Measurements from ENCODE around the gene DR1.
"Not testable (repeated sequence)": the region's sequence is repeated elsewhere in the genome, so short reads cannot be mapped to it uniquely, and the experiment has no call there.

The DR1 gene

GRCh38 chr1:93353286-93353685 is 7.6 kb downstream of the DR1 start:
- Histone ChIP-seq H3K9me3 (ENCODE audit: control insufficient read depth, low read length) (no peaks in the 10 kb centered on the region), H3K4me1 (ENCODE audit: control insufficient read depth, insufficient read depth, low read length, poor library complexity, severe bottlenecking) (no peaks in the 10 kb centered on the region), H3K36me3 (ENCODE audit: control insufficient read depth, insufficient read depth, low read length) (peaks cover 52% of the 10 kb centered on the region), H3K4me3 (ENCODE audit: extremely low read depth, insufficient read depth, low read length, poor library complexity, severe bottlenecking) (no peak overlapping the region), H3K27ac (ENCODE audit: low read depth, low read length, severe bottlenecking) (no peak overlapping the region)
- WGBS, 2 experiments (ENCODE audit: insufficient coverage in 2 of 2) = no CpG with 5 or more reads among the region's 1 CpG

GRCh38 chr1:93354749-93355148 is 9.0 kb downstream of the DR1 start:
- WGBS, 2 experiments (ENCODE audit: insufficient coverage in 2 of 2) = no CpG with 5 or more reads among the region's 2 CpGs
- Histone ChIP-seq H3K36me3 (ENCODE audit: control insufficient read depth, insufficient read depth, low read length) (peaks cover 66% of the 10 kb centered on the region), H3K4me1 (ENCODE audit: control insufficient read depth, insufficient read depth, low read length, poor library complexity, severe bottlenecking) (no peaks in the 10 kb centered on the region), H3K9me3 (ENCODE audit: control insufficient read depth, low read length) (no peaks in the 10 kb centered on the region), H3K27ac (ENCODE audit: low read depth, low read length, severe bottlenecking) (no peak overlapping the region), H3K4me3 (ENCODE audit: extremely low read depth, insufficient read depth, low read length, poor library complexity, severe bottlenecking) (no peak overlapping the region)

GRCh38 chr1:93357242-93357641 is 11.5 kb downstream of the DR1 start:
- Histone ChIP-seq H3K36me3 (ENCODE audit: control insufficient read depth, insufficient read depth, low read length) (peaks cover 69% of the 10 kb centered on the region), H3K27ac (ENCODE audit: low read depth, low read length, severe bottlenecking) (no peak overlapping the region)
- WGBS, 2 experiments (ENCODE audit: insufficient coverage in 2 of 2) = 100% methylated on average over 1 of the region's 2 CpGs; no CpG with 5 or more reads in 1 of the 2 experiments

GRCh38 chr1:93358293-93358692 is 12.6 kb downstream of the DR1 start:
- Histone ChIP-seq H3K4me3 (ENCODE audit: extremely low read depth, insufficient read depth, low read length, poor library complexity, severe bottlenecking) (no peak overlapping the region), H3K9me3 (ENCODE audit: control insufficient read depth, low read length) (no peaks in the 10 kb centered on the region), H3K4me1 (ENCODE audit: control insufficient read depth, insufficient read depth, low read length, poor library complexity, severe bottlenecking) (no peaks in the 10 kb centered on the region), H3K27ac (ENCODE audit: low read depth, low read length, severe bottlenecking) (no peak overlapping the region), H3K36me3 (ENCODE audit: control insufficient read depth, insufficient read depth, low read length) (peaks cover 68% of the 10 kb centered on the region)
- 80 to 82% methylated on average over 3 to 5 of the region's 6 CpGs for WGBS, 2 experiments (ENCODE audit: insufficient coverage in 2 of 2)

More at GRCh38 chr1:93357242-93357641, 11.5 kb downstream of the DR1 start:
- Histone ChIP-seq H3K4me3 (ENCODE audit: extremely low read depth, insufficient read depth, low read length, poor library complexity, severe bottlenecking) (no peak overlapping the region), H3K9me3 (ENCODE audit: control insufficient read depth, low read length) (no peaks in the 10 kb centered on the region), H3K4me1 (ENCODE audit: control insufficient read depth, insufficient read depth, low read length, poor library complexity, severe bottlenecking) (no peaks in the 10 kb centered on the region)

GRCh38 chr1:93360111-93360510 is 14.4 kb downstream of the DR1 start:
- peaks cover 64% of the 10 kb centered on the region for H3K36me3 ChIP-seq (ENCODE audit: control insufficient read depth, insufficient read depth, low read length)
- H3K4me1 ChIP-seq (ENCODE audit: control insufficient read depth, insufficient read depth, low read length, poor library complexity, severe bottlenecking) = no peaks in the 10 kb centered on the region
- no peaks in the 10 kb centered on the region for H3K9me3 ChIP-seq (ENCODE audit: control insufficient read depth, low read length)
- WGBS, 2 experiments (ENCODE audit: insufficient coverage in 2 of 2) = no CpG with 5 or more reads among the region's 1 CpG
- H3K4me3 ChIP-seq (ENCODE audit: extremely low read depth, insufficient read depth, low read length, poor library complexity, severe bottlenecking) = no peak overlapping the region
- H3K27ac ChIP-seq (ENCODE audit: low read depth, low read length, severe bottlenecking) = no peak overlapping the region

- Histone ChIP-seq H3K4me1 (ENCODE audit: control insufficient read depth, insufficient read depth, low read length, poor library complexity, severe bottlenecking) (no peaks in the 10 kb centered on the region), H3K36me3 (ENCODE audit: control insufficient read depth, insufficient read depth, low read length) (peaks cover 57% of the 10 kb centered on the region), H3K27ac (ENCODE audit: low read depth, low read length, severe bottlenecking) (no peak overlapping the region), H3K9me3 (ENCODE audit: control insufficient read depth, low read length) (no peaks in the 10 kb centered on the region), H3K4me3 (ENCODE audit: extremely low read depth, insufficient read depth, low read length, poor library complexity, severe bottlenecking) (no peak overlapping the region)
- WGBS, 2 experiments (ENCODE audit: insufficient coverage in 2 of 2) = no CpG with 5 or more reads among the region's 3 CpGs
These were observed 16.5 kb downstream of the DR1 start for GRCh38 chr1:93362237-93362636.

GRCh38 chr1:93365813-93366212 is 20.1 kb downstream of the DR1 start:
- H3K36me3 ChIP-seq (ENCODE audit: control insufficient read depth, insufficient read depth, low read length) = peaks cover 44% of the 10 kb centered on the region
- WGBS, 2 experiments (ENCODE audit: insufficient coverage in 2 of 2) = 100% methylated on average over 1 of the region's 2 CpGs; no CpG with 5 or more reads in 1 of the 2 experiments
- H3K4me1 ChIP-seq (ENCODE audit: control insufficient read depth, insufficient read depth, low read length, poor library complexity, severe bottlenecking) = no peaks in the 10 kb centered on the region
- H3K27ac ChIP-seq (ENCODE audit: low read depth, low read length, severe bottlenecking) = no peak overlapping the region
- H3K9me3 ChIP-seq (ENCODE audit: control insufficient read depth, low read length) = no peaks in the 10 kb centered on the region
- H3K4me3 ChIP-seq (ENCODE audit: extremely low read depth, insufficient read depth, low read length, poor library complexity, severe bottlenecking) = no peak overlapping the region

GRCh38 chr1:93369734-93370133 is 24.0 kb downstream of the DR1 start:
- Histone ChIP-seq H3K4me1 (ENCODE audit: control insufficient read depth, insufficient read depth, low read length, poor library complexity, severe bottlenecking) (no peaks in the 10 kb centered on the region), H3K9me3 (ENCODE audit: control insufficient read depth, low read length) (no peaks in the 10 kb centered on the region), H3K36me3 (ENCODE audit: control insufficient read depth, insufficient read depth, low read length) (peaks cover 35% of the 10 kb centered on the region), H3K4me3 (ENCODE audit: extremely low read depth, insufficient read depth, low read length, poor library complexity, severe bottlenecking) (no peak overlapping the region), H3K27ac (ENCODE audit: low read depth, low read length, severe bottlenecking) (no peak overlapping the region)
- no CpG with 5 or more reads among the region's 1 CpG for WGBS, 2 experiments (ENCODE audit: insufficient coverage in 2 of 2)

- Histone ChIP-seq H3K9me3 (ENCODE audit: control insufficient read depth, low read length) (no peaks in the 10 kb centered on the region), H3K4me3 (ENCODE audit: extremely low read depth, insufficient read depth, low read length, poor library complexity, severe bottlenecking) (no peak overlapping the region), H3K4me1 (ENCODE audit: control insufficient read depth, insufficient read depth, low read length, poor library complexity, severe bottlenecking) (no peaks in the 10 kb centered on the region), H3K27ac (ENCODE audit: low read depth, low read length, severe bottlenecking) (no peak overlapping the region), H3K36me3 (ENCODE audit: control insufficient read depth, insufficient read depth, low read length) (peaks cover 11% of the 10 kb centered on the region)
- 96 to 97% methylated on average over 3 of the region's 5 CpGs for WGBS, 2 experiments (ENCODE audit: insufficient coverage in 2 of 2)
These were observed 28.8 kb downstream of the DR1 start for GRCh38 chr1:93374334-93375106.

GRCh38 chr1:93384656-93385055 is 38.9 kb downstream of the DR1 start:
- Histone ChIP-seq H3K36me3 (ENCODE audit: control insufficient read depth, insufficient read depth, low read length) (no peaks in the 10 kb centered on the region), H3K9me3 (ENCODE audit: control insufficient read depth, low read length) (peaks cover 17% of the 10 kb centered on the region), H3K4me3 (ENCODE audit: extremely low read depth, insufficient read depth, low read length, poor library complexity, severe bottlenecking) (no peak overlapping the region), H3K27ac (ENCODE audit: low read depth, low read length, severe bottlenecking) (no peak overlapping the region), H3K4me1 (ENCODE audit: control insufficient read depth, insufficient read depth, low read length, poor library complexity, severe bottlenecking) (no peaks in the 10 kb centered on the region)
- WGBS, 2 experiments (ENCODE audit: insufficient coverage in 2 of 2) = 83 to 100% methylated on average over 2 of the region's 3 CpGs

- H3K4me3 ChIP-seq (ENCODE audit: extremely low read depth, insufficient read depth, low read length, poor library complexity, severe bottlenecking); H3K27ac ChIP-seq (ENCODE audit: low read depth, low read length, severe bottlenecking); H3K4me1 ChIP-seq (ENCODE audit: control insufficient read depth, insufficient read depth, low read length, poor library complexity, severe bottlenecking); H3K36me3 ChIP-seq (ENCODE audit: control insufficient read depth, insufficient read depth, low read length): not testable (repeated sequence)
- H3K9me3 ChIP-seq (ENCODE audit: control insufficient read depth, low read length) = peaks cover 17% of the 10 kb centered on the region
- 100% methylated on average over 1 of the region's 7 CpGs; no CpG with 5 or more reads in 1 of the 2 experiments for WGBS, 2 experiments (ENCODE audit: insufficient coverage in 2 of 2)
These were observed 40.6 kb downstream of the DR1 start for GRCh38 chr1:93386268-93386667.
